ENCODE results near the gene GPR15LG.
"Not testable (repeated sequence)": the region's sequence is repeated elsewhere in the genome, so short reads cannot be mapped to it uniquely, and the experiment has no call there.

GPR15LG gene

DNA sequence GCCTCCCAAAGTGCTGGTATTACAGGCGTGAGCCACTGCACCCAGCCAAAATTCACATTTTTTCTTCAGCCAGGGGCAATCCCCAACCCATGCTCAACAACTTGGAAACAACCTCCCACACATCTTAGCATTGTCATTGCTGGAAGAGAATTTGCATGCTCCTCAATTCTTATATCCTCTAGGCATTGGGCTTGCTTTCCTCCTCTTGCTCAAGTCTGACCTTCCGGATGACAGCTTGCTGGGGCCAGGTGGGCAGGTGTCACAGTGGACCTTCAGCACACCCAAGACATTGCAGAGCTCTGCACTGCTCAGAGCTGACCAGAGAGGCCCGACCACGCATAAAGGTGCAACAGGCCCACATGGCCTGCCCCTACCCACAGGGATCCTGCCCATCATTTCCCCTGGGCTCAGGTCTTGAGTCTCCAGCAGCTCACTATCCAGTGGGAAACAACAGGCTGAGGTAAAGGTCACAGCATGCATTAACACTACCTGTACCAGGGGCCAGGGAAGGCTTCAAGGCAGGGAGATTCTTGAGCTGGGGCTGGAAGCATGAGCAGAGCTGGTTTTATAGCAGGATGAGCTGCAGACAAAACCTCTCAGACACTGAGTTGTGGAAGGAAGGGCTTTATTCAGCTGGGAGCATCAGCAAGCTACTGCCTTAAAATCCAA, 6.8 kb upstream of the GPR15LG start:
- no peak for DNase-seq (ENCODE audit: low read depth)

DNA sequence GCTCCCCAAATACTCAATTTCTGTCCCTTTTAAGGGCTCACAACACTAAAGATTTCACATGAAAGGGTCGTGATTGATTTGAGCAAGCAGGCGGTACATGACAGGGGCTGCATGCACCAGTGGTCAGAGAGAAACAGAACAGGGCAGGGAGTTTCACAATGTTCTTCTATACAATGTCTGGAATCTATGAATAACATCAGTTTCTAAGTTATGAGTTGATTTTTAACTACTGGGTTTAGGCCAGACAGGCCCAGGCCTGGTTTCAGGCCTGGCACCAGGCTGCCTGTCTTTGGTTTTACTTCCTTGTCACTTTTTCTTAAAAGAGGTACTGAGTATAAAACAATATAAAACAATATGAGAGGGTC, 6.3 kb upstream of the GPR15LG start:
- DNase-seq (ENCODE audit: low read depth): not testable (repeated sequence)

- not testable (repeated sequence) for DNase-seq (ENCODE audit: low read depth)
Observed at GRCh38 chr10:84168382-84168781, 5.2 kb upstream of the GPR15LG start.

DNA sequence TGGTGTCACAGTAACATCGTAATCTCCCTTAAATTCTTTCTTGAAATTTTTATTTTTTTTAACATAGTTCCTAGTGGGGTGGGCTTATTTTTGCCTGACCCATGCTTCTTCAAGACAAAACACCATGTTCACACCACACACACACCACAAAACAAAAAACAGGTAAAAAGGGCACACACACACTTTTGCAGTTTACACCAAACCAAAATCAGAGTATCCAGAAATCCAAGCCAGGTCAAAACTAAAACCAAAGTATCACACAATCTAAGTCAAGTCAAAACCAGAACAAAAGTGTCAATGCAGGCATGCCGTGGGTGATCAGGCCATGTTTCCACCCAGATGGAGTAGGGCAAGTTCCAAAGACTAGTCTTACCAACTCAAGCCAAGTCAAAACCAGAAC, 2.4 kb upstream of the GPR15LG start:
- not testable (repeated sequence) for DNase-seq (ENCODE audit: low read depth)

DNA sequence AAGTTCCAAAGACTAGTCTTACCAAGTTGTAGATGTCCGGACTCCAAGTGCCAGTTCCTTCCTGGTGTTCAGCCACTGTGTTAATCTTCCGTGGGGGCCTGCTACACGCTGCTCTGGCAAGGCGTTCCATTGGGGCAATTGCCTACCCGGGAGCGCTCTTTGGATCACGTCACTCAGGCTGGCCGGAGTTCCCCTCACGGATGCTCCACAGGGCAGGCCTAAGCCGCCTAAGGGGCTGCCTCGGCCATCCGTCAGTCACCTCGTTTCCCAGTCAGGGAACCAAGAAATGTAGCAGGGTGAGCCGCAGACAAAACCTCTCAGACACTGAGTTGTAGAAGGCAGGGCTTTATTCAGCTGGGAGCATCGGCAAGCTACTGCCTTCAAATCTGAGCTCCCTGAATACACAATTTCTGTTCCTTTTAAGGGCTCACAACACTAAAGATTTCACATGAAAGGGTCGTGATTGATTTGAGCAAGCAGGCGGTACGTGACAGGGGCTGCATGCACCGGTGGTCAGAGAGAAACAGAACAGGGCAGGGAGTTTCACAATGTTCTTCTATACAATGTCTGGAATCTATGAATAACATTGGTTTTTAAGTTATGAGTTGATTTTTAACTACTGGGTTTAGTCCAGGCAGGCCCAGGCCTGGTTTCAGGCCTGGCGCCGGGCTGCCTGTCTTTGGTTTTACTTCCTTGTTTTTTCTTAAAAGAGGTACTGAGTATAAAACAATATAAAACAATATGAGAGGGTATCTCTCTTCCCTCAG, 1.7 kb upstream of the GPR15LG start:
- not testable (repeated sequence) for DNase-seq (ENCODE audit: low read depth)

GRCh38 chr10:84172467-84173356, 889 bp upstream of the GPR15LG start:
- DNase-seq (ENCODE audit: low read depth): no peak

GRCh38 chr10:84175436-84175835, 1.8 kb downstream of the GPR15LG start:
- DNase-seq (ENCODE audit: low read depth): no peak

DNA sequence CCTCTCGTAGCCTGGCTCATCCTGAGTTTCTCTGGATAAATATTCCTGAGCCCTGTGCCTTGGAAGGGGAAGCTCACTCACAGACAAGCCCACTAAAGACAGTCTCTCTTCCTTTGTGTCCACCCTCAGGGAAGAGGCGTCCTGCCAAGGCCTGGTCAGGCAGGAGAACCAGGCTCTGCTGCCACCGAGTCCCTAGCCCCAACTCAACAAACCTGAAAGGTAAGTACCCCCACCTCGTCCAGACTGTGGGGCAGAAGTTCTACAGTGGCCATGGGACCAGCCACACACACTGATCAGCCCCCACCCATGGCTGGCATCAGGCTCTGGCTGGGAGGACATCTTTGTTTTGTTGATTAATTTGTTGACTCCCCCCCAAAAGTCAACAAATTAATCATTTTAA, 2.8 kb downstream of the GPR15LG start:
- DNase-seq (ENCODE audit: low read depth): no peak

DNA sequence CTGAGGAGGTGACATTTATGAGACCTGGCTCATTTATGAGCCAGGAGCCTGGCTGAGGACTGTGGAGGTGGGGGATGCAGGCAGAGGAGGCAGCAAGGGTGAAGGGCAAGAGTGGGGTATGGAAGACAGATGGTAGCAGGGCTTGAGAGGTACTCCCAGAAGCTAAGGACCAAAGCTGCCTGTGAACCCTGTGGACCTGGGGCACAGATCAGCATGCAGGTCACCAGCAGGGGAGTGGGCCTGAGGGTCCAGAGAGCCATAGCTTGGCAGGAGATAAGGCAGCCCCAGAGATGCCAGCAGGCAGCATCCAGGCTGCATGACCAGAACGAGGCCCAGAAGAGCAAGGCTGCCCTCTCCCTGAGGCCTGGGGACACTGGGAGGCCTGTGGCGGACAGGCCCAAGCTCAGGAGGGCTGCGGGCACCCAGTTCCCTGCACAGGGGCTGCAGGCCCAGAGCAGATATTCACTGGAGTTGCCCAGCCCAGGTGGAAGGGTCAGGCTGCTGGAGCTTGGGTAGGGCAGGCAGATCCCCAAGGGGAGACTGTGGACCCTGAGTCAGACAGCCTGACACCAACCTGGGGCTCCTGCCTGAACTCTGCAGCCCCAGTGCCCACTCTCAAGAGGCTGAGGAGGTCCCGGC, 3.4 kb downstream of the GPR15LG start:
- no peak for DNase-seq (ENCODE audit: low read depth)

DNA sequence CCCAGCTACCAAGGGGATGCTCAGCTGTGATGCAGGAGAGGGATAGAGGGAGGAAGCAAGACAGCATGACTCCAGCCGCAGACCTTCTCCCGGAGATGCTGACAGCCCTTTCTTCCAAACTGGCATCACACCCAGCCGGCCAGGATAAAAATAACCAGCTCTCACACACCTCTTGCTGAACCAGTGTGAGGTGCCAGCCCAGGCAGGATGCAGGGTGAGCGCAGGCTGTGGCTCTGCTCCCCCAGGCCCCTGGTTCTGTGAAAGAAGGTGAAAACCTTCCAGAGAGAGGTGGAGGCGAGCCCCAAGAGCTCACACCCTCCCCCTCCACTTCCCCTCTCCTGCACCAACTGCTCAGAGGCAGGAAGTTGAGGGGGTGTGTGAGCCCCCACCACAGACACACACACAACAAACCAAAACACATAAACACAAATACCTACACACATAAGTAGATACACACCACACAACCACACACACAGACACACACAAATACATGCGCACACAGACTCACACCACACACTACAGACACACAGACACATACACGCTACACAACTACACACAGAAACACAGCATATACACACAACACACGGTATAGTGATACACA, 4.0 kb downstream of the GPR15LG start:
- DNase-seq (ENCODE audit: low read depth): no peak

DNA sequence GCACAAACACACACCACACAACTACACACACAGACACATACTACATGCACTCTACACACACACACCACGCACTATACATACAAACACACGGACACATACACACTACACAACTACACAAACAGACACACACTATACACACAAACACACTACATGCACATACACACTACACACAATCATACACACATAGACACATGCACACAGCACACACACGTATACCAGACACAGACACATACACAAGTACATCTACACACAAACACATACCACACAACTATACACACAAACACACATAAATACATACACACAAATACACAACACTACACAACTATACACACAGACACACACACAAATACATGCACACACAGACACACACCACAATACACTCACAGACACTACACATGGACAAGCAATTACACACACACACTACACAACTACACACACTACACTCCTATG, 4.6 kb downstream of the GPR15LG start:
- DNase-seq (ENCODE audit: low read depth): no peak

GRCh38 chr10:84179059-84179710, 5.6 kb downstream of the GPR15LG start:
- DNase-seq (ENCODE audit: low read depth): peak; percentile 38

GRCh38 chr10:84180386-84180785, 6.8 kb downstream of the GPR15LG start:
- DNase-seq (ENCODE audit: low read depth): not testable (repeated sequence)

DNA sequence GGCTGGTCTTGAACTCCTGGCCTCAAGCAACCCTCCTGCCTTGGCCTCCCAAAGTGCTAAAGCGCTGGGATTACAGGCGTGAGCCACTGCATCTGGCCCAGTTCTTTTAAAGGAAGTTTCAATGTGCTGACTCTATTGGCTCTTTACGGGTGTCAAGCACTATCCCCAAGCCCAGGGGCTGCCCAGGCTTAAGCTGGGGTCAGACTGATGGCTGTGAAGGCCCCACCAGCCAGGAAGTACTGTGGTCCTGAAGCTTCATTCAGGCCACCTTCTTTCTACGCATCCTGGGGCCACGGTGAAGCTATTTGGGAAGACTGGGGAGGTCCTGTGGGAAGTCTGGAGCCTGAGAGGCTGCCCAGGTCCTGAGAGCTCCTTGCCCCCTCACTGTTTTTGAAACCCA, 8.0 kb downstream of the GPR15LG start:
- no peak for DNase-seq (ENCODE audit: low read depth)

DNA sequence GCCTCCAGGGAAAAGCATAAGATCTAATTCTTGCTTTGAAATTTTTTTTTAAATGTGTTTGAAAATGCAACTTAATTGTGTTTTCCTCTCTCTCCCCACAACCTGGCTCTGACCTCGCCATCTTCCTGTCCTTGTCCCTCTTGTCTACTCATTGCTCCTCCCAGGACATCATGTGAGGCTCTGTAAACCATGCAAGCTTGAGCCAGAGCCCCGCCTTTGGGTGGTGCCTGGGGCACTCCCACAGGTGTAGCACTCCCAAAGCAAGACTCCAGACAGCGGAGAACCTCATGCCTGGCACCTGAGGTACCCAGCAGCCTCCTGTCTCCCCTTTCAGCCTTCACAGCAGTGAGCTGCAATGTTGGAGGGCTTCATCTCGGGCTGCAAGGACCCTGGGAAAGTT, 10.9 kb downstream of the GPR15LG start:
- DNase-seq (ENCODE audit: low read depth): no peak

DNA sequence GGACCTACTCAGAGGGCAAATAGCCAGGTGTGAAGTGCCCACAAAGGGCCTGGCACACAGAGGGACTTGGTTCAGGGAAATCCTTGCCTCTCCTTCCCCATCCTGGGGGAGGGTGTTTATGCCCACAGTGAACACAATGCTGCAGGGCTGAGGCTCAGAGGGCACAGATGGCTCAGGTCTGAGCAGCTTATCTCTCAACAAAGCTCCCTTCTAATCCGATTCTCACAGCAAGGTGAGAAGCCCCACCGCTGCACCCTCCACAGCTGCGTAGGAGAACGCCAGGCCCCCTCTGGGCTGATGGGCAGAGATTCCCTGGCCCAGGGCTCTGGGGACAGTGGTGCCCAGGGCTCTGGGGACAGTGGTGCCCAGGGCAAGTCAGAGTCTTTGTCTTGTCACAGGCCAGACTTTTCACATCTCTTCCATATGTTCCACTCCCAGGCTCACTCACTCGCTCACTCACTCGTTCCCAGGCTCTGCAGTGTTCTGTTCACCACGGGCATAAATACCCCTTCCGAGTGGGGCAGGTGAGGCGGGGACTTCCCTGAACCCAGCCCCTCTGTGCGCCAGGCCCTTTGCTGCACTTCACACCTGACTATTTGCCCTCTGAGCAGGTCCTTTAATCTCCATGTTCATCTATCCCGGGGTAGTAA, 12.1 kb downstream of the GPR15LG start:
- DNase-seq (ENCODE audit: low read depth): no peak

DNA sequence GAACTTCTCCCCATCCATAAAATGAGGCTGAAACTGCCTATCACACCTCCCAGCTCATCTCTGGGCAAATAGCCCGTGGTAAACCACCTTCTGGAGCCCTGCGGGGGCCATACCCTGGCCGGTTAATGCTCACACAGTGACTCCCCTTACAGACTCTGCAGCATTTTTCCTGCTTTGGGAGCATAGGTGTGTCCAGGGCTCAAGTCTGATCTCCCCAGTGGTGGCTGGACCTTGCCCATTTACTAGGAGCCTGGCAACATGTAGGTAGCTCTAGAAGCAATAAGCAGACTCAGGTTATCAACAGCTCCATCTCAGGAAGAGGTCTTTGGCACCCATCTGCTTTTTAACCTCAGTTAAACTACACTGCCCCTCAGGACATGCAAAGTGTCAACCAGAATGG, 15.2 kb downstream of the GPR15LG start:
- no peak for DNase-seq (ENCODE audit: low read depth)

DNA sequence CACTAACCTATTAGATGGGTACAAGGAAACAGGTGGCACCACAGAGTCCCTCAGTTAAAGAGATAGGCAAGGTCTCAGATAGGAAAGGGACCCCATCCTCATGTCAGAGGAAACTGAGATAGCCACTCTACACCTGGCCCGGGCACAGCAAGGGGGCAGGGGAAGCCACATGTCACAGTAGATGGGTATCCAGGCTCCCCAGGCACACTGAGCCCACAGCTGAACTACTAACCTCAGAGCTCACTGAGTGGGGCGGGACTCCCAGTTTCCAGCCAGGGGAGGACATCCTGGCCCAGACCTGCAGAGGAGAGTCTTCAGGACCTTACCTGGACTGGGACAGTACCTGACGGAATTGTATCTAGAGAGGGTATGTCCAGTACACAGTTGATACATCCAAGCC, 17.0 kb downstream of the GPR15LG start:
- no peak for DNase-seq (ENCODE audit: low read depth)

- no peak for DNase-seq (ENCODE audit: low read depth)
Observed at GRCh38 chr10:84191106-84191505, 17.5 kb downstream of the GPR15LG start.

DNA sequence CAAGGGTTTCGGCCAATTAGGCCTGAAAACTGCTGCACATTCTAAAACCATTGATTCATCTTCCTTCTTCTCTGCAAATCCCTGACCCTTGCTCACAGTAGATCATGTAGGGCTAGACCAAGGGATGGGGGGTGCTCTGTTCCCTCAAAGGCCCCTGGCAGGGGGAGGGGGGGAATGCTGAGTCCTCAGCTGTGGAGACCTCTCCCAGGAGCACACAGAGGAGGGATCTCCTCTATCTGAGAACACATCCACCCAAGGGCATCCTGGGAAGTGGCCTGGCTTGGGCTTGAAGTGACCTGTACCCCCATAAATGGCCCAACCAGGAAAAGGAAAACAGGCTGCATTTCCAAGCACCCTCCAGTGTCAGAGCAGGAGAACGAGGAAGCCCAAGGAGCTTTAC, 19.7 kb downstream of the GPR15LG start:
- no peak for DNase-seq (ENCODE audit: low read depth)

All from iris pigment epithelial cell (primary cell).